OCI-LY7 (cell line): ENCODE measurements around the gene NOX1. TPM values are rescaled to one million over a fixed set of nuclear protein-coding genes. Genes with fewer than 3 reads are reported as not detected.
"Not testable (repeated sequence)": the region's sequence is repeated elsewhere in the genome, so short reads cannot be mapped to it uniquely, and the experiment has no call there.

Experiments
- BruUV-seq: library from RNA; stranded (reverse); fragments of 400-500 nt; replicated peaks from 2 replicates; lab custom pipeline; 2021; lab: Mats Ljungman, UMichigan
- CTCF ChIA-PET: fragments of 300-600 bp; sonication (Branson Sonifier 250); formaldehyde crosslinking; loops from one replicate; lab custom pipeline; 2022; ENCODE audit warnings: antibody characterized with exemption; ENCODE audit not compliant: unreplicated experiment; lab: Charles Lee
- POLR2A ChIA-PET: fragments of 300-600 bp; sonication (Branson Sonifier 250); formaldehyde crosslinking; loops from one replicate; lab custom pipeline; 2022; ENCODE audit warnings: antibody characterized with exemption; lab: Charles Lee
- DNase-seq: peaks from one replicate; pipeline ENCODE4 v3.0.0-alpha.2; 2015; ENCODE audit warnings: low spot score
- H2AFZ ChIP-seq: fragments of 200-600 bp; sonication (generic), shearing (Covaris generic); 2 replicates; pipeline ENCODE4 v1.6.1; 2014; ENCODE audit warnings: mild to moderate bottlenecking, antibody characterized with exemption, low read length, moderate library complexity
- H3K27ac ChIP-seq: fragments of 200-600 bp; sonication (generic); 2 replicates; pipeline ENCODE4 v1.5.1; 2014; ENCODE audit warnings: mixed run types, low read depth, mild to moderate bottlenecking, moderate library complexity, low read length, inconsistent platforms; ENCODE audit not compliant: poor library complexity, severe bottlenecking
- H3K36me3 ChIP-seq: fragments of 200-600 bp; sonication (generic); 2 replicates; pipeline ENCODE4 v1.6.1; 2014; ENCODE audit warnings: mild to moderate bottlenecking, antibody characterized with exemption, low read length, moderate library complexity, mixed read lengths; ENCODE audit not compliant: insufficient read depth
- H3K4me1 ChIP-seq: fragments of 200-600 bp; sonication (generic); 2 replicates; pipeline ENCODE4 v1.5.1; 2014; ENCODE audit warnings: mild to moderate bottlenecking, low read length; ENCODE audit not compliant: insufficient read depth, poor library complexity, severe bottlenecking
- H3K4me2 ChIP-seq: fragments of 200-600 bp; sonication (generic); 2 replicates; pipeline ENCODE4 v1.6.1; 2014; ENCODE audit warnings: mild to moderate bottlenecking, low read length
- H3K4me3 ChIP-seq: fragments of 200-600 bp; sonication (generic); 2 replicates; pipeline ENCODE4 v1.5.1; 2014; ENCODE audit warnings: mild to moderate bottlenecking, low read depth, low read length; ENCODE audit not compliant: poor library complexity, severe bottlenecking
- H3K79me2 ChIP-seq: fragments of 200-600 bp; sonication (generic); 2 replicates; pipeline ENCODE4 v1.6.1; 2016; ENCODE audit warnings: low read depth, mild to moderate bottlenecking, low read length, moderate library complexity, mixed read lengths; ENCODE audit not compliant: insufficient read depth
- H3K9me2 ChIP-seq: fragments of 200-600 bp; sonication (generic); 2 replicates; pipeline ENCODE4 v1.6.1; 2016; ENCODE audit warnings: mild to moderate bottlenecking, low read length, mixed read lengths; ENCODE audit not compliant: insufficient read depth
- H3K9me3 ChIP-seq: fragments of 200-600 bp; sonication (generic); 2 replicates; pipeline ENCODE4 v1.6.1; 2014; ENCODE audit warnings: mild to moderate bottlenecking, mixed run types, low read length, mixed read lengths
- H4K20me1 ChIP-seq: fragments of 200-600 bp; sonication (generic); 2 replicates; pipeline ENCODE4 v1.6.1; 2014; ENCODE audit warnings: mild to moderate bottlenecking, antibody characterized with exemption, low read length, moderate library complexity, mixed read lengths; ENCODE audit not compliant: insufficient read depth
- EZH2phosphoT487 ChIP-seq: fragments of 200-600 bp; sonication (generic); IDR thresholded peaks from 2 replicates; pipeline ENCODE4 v1.6.1; 2018; ENCODE audit warnings: low read depth, borderline replicate concordance, mild to moderate bottlenecking, mixed run types, antibody characterized with exemption, low read length, moderate library complexity, mixed read lengths
- intact Hi-C: fragments of 100-400 bp; cut with micrococcal nuclease; formaldehyde crosslinking; loops from one replicate; pipeline ENCODE4 v1.10.0; 2022; ENCODE audit not compliant: unreplicated experiment
- total RNA-seq, 2 experiments: library from RNA; depleted of rRNA in 1 of 2; stranded (reverse); fragments of >200 nt in 1 of 2; shearing (Covaris generic) in 1 of 2; gene quantifications; 2 replicates each; pipeline ENCODE4 v1.2.3, GENCODE V29; 2014 to 2022
- TF ChIP-seq, protein P1 (sequence below): fragments of 200-600 bp; sonication (generic); conservative IDR thresholded peaks from 2 replicates; pipeline ENCODE4 v1.5.1; 2014; ENCODE audit warnings: mild to moderate bottlenecking, antibody characterized with exemption, low read length, moderate library complexity, mixed read lengths

NOX1 gene
- total RNA-seq, 2 experiments from 2014 or later: not detected

DNA sequence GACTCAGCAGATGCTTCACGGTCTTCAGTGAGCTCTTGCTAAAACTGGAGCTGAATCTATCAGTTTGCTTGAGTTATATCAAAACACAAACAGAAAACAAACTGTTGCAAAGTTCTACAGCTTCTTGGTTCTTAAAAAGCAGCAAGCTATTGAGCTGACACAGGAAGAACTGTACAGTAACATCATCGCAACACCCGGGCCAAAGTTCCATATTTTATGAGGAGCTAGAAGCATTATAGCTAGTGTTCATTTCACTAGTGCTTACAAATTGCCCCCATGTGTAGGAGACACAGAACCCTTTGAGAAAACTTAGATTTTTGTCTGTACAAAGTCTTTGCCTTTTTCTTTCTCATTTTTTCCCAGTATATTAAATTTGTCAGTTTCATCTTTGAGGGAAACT, 71.3 kb downstream of the NOX1 start:
- Histone ChIP-seq H2AFZ (no peak overlapping the region), H3K79me2 (no peaks in the 10 kb centered on the region), H3K27ac (no peak overlapping the region), H3K4me1 (no peaks in the 10 kb centered on the region), H3K36me3 (no peaks in the 10 kb centered on the region), H3K4me2 (no peak overlapping the region), H3K4me3 (no peak overlapping the region), H3K9me2 (no peaks in the 10 kb centered on the region), H4K20me1 (no peaks in the 10 kb centered on the region), H3K9me3 (no peaks in the 10 kb centered on the region)
- DNase-seq: no peak
- ChIA-PET POLR2A (interaction anchor here (0.6 to 0.7 kb wide), 2 partner anchors 22 to 78 kb away, joined by 3 to 4 read pairs; no protein-coding TSS in a partner anchor), CTCF (no interaction called here)
- TF ChIP-seq EZH2phosphoT487: no peak
- TF ChIP-seq, protein P1, sequence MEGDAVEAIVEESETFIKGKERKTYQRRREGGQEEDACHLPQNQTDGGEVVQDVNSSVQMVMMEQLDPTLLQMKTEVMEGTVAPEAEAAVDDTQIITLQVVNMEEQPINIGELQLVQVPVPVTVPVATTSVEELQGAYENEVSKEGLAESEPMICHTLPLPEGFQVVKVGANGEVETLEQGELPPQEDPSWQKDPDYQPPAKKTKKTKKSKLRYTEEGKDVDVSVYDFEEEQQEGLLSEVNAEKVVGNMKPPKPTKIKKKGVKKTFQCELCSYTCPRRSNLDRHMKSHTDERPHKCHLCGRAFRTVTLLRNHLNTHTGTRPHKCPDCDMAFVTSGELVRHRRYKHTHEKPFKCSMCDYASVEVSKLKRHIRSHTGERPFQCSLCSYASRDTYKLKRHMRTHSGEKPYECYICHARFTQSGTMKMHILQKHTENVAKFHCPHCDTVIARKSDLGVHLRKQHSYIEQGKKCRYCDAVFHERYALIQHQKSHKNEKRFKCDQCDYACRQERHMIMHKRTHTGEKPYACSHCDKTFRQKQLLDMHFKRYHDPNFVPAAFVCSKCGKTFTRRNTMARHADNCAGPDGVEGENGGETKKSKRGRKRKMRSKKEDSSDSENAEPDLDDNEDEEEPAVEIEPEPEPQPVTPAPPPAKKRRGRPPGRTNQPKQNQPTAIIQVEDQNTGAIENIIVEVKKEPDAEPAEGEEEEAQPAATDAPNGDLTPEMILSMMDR: no peak
- intact Hi-C loops: no loop called here
- no TSS peak for BruUV-seq

DNA sequence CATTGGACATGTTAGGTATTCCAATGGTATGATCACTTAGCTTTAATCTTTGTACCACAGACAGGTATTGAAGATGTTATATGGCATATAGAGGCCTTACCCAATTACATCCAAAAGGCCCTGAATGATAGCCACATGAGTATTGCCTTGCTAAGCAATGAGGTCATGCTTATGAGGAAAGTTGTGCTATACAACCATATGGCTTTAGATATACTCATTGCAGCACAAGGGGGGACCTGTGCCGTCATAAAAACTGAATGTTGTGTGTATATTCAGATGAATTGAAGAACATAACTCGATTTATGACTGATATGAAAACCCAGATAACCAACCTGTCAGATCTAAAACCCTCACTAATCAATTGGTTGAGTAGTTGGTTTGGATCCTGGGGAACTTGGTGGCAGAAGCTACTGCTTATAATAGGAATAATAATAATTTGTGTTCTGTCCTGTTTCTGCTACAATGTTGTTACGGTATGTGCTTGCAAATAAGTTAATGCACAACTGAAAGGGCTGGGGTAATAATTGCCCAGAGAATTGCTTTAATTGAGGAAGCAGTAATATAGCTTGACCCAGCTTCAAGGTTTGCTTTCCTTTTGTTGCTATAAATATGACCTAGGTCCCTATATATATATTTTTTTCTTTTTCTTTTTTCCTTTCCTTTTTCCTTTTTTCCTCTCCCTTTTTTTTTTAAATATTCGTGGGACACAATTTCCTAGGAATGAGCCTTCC, 75.5 kb downstream of the NOX1 start:
- no peaks in the 10 kb centered on the region for H4K20me1 ChIP-seq
- no peak overlapping the region for H3K27ac ChIP-seq
- no peak overlapping the region for H3K4me3 ChIP-seq
- TF ChIP-seq, protein P1: no peak
- no peak for TF ChIP-seq EZH2phosphoT487
- CTCF ChIA-PET: no interaction called here
- H3K36me3 ChIP-seq: no peaks in the 10 kb centered on the region
- H3K79me2 ChIP-seq: no peaks in the 10 kb centered on the region
- intact Hi-C loops: no loop called here
- H3K9me3 ChIP-seq: no peaks in the 10 kb centered on the region
- H3K9me2 ChIP-seq: no peaks in the 10 kb centered on the region
- BruUV-seq: no TSS peak
- POLR2A ChIA-PET: no interaction called here
- no peak overlapping the region for H2AFZ ChIP-seq
- H3K4me1 ChIP-seq: no peaks in the 10 kb centered on the region
- no peak for DNase-seq
- no peak overlapping the region for H3K4me2 ChIP-seq

DNA sequence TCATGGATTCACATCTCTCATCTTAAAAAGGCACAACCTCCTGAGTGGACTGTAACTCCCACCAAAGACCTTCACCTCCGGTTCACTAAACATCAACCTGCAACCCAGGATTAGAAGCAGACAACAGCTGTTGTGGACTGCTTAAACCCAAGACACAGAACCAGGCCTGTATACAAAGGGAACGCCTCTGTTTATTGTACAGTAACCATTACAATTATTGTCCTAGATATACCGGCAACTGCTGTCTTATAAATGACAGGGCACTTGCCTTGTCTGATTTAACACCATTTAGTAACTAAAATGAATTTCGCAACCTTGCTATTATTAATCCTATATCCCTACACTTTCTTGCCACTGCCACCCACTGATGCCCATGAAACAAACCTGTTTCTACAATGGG, 76.8 kb downstream of the NOX1 start:
- Histone ChIP-seq H3K4me2 (no peak overlapping the region), H3K36me3 (no peaks in the 10 kb centered on the region), H4K20me1 (no peaks in the 10 kb centered on the region), H3K9me3 (no peaks in the 10 kb centered on the region), H3K4me1 (no peaks in the 10 kb centered on the region), H3K27ac (no peak overlapping the region), H2AFZ (no peak overlapping the region), H3K79me2 (no peaks in the 10 kb centered on the region), H3K4me3 (no peak overlapping the region), H3K9me2 (no peaks in the 10 kb centered on the region)
- TF ChIP-seq EZH2phosphoT487: no peak
- TF ChIP-seq, protein P1: no peak
- ChIA-PET POLR2A (no interaction called here), CTCF (no interaction called here)
- BruUV-seq: no TSS peak
- no peak for DNase-seq
- intact Hi-C loops: no loop called here

DNA sequence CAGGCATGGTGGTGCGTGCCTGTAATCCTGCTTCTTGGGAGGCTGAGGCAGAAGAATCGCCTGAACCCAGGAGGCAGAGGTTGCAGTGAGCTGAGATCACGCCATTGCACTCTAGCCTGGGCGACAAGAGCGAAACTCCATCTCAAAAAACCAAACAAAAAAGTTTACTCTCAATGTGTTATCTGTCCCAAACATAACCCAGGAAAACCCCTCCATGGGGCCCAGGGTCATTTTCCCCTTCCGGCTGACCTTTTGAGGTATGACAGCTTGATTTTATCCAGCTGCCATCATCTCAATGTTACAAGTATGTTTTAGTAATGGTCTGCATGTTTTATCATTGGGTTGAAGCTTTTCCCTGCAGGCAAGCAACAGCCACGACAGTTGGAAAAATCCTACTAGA, 77.8 kb downstream of the NOX1 start:
- intact Hi-C loops: not testable (repeated sequence)

More for the DNA sequence above, 77.8 kb downstream of the NOX1 start:
- BruUV-seq, H4K20me1 ChIP-seq, H3K9me2 ChIP-seq, POLR2A ChIA-PET, H3K4me1 ChIP-seq, H3K36me3 ChIP-seq, H3K79me2 ChIP-seq, H2AFZ ChIP-seq, H3K9me3 ChIP-seq, H3K27ac ChIP-seq, H3K4me3 ChIP-seq, CTCF ChIA-PET, H3K4me2 ChIP-seq, DNase-seq: not testable (repeated sequence)
